GM12878 (cell line): ENCODE results near the gene TTC39B.

Experiments
- BACH1 ChIP-seq: fragments of 450-650 bp; IDR thresholded peaks from 2 replicates; pipeline ENCODE4 v1.6.1; 2017; ENCODE audit warnings: mild to moderate bottlenecking, borderline replicate concordance
- EP300 ChIP-seq, 2 experiments: fragments of 150-350 bp in 1 of 2; IDR thresholded peaks; 2 replicates each; pipeline ENCODE4 v1.6.1; 2011 to 2012; ENCODE audit warnings: low read depth in 2 of 2, low read length in 2 of 2, borderline replicate concordance in 1 of 2, improper control_type of control experiment in 1 of 2, inconsistent platforms in 1 of 2; ENCODE audit not compliant: control insufficient read depth in 1 of 2
- JUND ChIP-seq: IDR thresholded peaks from 2 replicates; pipeline ENCODE4 v1.6.1; 2012; ENCODE audit warnings: low read depth, mild to moderate bottlenecking, low read length, improper control_type of control experiment, moderate library complexity
- MYC ChIP-seq: IDR thresholded peaks from 2 replicates; pipeline ENCODE4 v1.6.1; 2011; ENCODE audit warnings: mild to moderate bottlenecking, low read length, moderate library complexity, inconsistent platforms; ENCODE audit not compliant: insufficient read depth, insufficient replicate concordance, insufficient read length, severe bottlenecking
- POLR2A ChIP-seq: IDR thresholded peaks from 2 replicates; pipeline ENCODE4 v1.6.1; 2011; ENCODE audit warnings: low read depth, mild to moderate bottlenecking, low read length
- POLR2AphosphoS5 ChIP-seq: IDR thresholded peaks from 2 replicates; pipeline ENCODE4 v1.6.1; 2011; ENCODE audit warnings: mild to moderate bottlenecking, low read length, inconsistent platforms
- SMC3 ChIP-seq: IDR thresholded peaks from 2 replicates; pipeline ENCODE4 v1.6.1; 2011; ENCODE audit warnings: low read length, improper control_type of control experiment, borderline replicate concordance
- STAT1 ChIP-seq: fragments of 450-650 bp; conservative IDR thresholded peaks from 2 replicates; pipeline ENCODE4 v1.6.1; 2014; ENCODE audit warnings: antibody characterized with exemption, mild to moderate bottlenecking
- TAF1 ChIP-seq: IDR thresholded peaks from 2 replicates; pipeline ENCODE4 v1.6.1; 2011; ENCODE audit warnings: mild to moderate bottlenecking, low read depth, low read length, borderline replicate concordance
- YY1 ChIP-seq: IDR thresholded peaks from 2 replicates; pipeline ENCODE4 v1.6.1; 2011; ENCODE audit warnings: low read depth, mild to moderate bottlenecking, low read length
- TF ChIP-seq, protein P1 (sequence below), 3 experiments: IDR thresholded peaks in 2 of 3; conservative IDR thresholded peaks in 1 of 3; 2 replicates each; pipeline ENCODE4 v1.5.1; 2011; ENCODE audit warnings: low read depth in 3 of 3, low read length in 3 of 3, mild to moderate bottlenecking in 3 of 3, control low read depth in 2 of 3, moderate library complexity in 2 of 3, inconsistent platforms in 1 of 3, mixed read lengths in 1 of 3; ENCODE audit not compliant: control insufficient read depth in 2 of 3, insufficient read depth in 1 of 3; ENCODE audit errors: extremely low read depth in 1 of 3
- TF ChIP-seq, protein P2 (sequence below): IDR thresholded peaks from 2 replicates; pipeline ENCODE4 v1.6.1; 2012; ENCODE audit warnings: low read length, inconsistent platforms
- TF ChIP-seq, protein P3 (sequence below): fragments of 450-650 bp; IDR thresholded peaks from 2 replicates; pipeline ENCODE4 v1.6.1; 2017; ENCODE audit warnings: mild to moderate bottlenecking
- TF ChIP-seq, protein P4 (sequence below): IDR thresholded peaks from 2 replicates; pipeline ENCODE4 v1.6.1; 2012; ENCODE audit warnings: mild to moderate bottlenecking, low read depth, low read length

DNA sequence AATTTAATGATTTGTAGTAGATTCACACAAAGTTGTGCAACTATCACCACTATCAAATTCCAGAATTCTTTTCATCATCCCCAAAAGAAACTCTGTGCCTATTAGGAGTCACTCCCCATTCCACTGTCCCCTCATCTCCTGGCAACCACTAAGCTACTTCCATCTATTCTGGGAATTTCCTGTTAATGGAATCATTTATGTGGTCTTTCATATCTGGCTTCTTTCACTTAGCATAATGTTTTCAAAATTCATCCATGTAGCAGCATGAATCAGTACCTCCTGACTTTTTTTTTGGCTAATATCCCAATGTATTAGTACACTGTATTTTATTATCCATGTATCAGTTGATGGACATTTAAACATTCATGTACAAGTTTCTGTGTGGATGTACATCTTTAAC lies 157.6 kb downstream of the TTC39B start:
- TF ChIP-seq, protein P1, sequence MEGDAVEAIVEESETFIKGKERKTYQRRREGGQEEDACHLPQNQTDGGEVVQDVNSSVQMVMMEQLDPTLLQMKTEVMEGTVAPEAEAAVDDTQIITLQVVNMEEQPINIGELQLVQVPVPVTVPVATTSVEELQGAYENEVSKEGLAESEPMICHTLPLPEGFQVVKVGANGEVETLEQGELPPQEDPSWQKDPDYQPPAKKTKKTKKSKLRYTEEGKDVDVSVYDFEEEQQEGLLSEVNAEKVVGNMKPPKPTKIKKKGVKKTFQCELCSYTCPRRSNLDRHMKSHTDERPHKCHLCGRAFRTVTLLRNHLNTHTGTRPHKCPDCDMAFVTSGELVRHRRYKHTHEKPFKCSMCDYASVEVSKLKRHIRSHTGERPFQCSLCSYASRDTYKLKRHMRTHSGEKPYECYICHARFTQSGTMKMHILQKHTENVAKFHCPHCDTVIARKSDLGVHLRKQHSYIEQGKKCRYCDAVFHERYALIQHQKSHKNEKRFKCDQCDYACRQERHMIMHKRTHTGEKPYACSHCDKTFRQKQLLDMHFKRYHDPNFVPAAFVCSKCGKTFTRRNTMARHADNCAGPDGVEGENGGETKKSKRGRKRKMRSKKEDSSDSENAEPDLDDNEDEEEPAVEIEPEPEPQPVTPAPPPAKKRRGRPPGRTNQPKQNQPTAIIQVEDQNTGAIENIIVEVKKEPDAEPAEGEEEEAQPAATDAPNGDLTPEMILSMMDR (IDR thresholded peaks at IDR 0.05 in 2 of 3, conservative IDR thresholded peaks at IDR 0.05 in 1 of 3; ENCODE audit: control insufficient read depth in 2 of 3, extremely low read depth in 1 of 3, insufficient read depth in 1 of 3, low read depth in 3 of 3, low read length in 3 of 3): no peak
- TF ChIP-seq POLR2A (no peak), POLR2AphosphoS5 (no peak), BACH1 (no peak), EP300 (IDR thresholded peaks at IDR 0.05; ENCODE audit: borderline replicate concordance in 1 of 2, control insufficient read depth in 1 of 2, low read depth in 2 of 2, low read length in 2 of 2) (no peak), SMC3 (no peak), JUND (no peak), STAT1 (no peak), TAF1 (no peak), YY1 (no peak), MYC (no peak)
- TF ChIP-seq, protein P2, sequence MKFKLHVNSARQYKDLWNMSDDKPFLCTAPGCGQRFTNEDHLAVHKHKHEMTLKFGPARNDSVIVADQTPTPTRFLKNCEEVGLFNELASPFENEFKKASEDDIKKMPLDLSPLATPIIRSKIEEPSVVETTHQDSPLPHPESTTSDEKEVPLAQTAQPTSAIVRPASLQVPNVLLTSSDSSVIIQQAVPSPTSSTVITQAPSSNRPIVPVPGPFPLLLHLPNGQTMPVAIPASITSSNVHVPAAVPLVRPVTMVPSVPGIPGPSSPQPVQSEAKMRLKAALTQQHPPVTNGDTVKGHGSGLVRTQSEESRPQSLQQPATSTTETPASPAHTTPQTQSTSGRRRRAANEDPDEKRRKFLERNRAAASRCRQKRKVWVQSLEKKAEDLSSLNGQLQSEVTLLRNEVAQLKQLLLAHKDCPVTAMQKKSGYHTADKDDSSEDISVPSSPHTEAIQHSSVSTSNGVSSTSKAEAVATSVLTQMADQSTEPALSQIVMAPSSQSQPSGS: no peak
- TF ChIP-seq, protein P3, sequence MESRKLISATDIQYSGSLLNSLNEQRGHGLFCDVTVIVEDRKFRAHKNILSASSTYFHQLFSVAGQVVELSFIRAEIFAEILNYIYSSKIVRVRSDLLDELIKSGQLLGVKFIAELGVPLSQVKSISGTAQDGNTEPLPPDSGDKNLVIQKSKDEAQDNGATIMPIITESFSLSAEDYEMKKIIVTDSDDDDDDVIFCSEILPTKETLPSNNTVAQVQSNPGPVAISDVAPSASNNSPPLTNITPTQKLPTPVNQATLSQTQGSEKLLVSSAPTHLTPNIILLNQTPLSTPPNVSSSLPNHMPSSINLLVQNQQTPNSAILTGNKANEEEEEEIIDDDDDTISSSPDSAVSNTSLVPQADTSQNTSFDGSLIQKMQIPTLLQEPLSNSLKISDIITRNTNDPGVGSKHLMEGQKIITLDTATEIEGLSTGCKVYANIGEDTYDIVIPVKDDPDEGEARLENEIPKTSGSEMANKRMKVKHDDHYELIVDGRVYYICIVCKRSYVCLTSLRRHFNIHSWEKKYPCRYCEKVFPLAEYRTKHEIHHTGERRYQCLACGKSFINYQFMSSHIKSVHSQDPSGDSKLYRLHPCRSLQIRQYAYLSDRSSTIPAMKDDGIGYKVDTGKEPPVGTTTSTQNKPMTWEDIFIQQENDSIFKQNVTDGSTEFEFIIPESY: no peak
- TF ChIP-seq, protein P4, sequence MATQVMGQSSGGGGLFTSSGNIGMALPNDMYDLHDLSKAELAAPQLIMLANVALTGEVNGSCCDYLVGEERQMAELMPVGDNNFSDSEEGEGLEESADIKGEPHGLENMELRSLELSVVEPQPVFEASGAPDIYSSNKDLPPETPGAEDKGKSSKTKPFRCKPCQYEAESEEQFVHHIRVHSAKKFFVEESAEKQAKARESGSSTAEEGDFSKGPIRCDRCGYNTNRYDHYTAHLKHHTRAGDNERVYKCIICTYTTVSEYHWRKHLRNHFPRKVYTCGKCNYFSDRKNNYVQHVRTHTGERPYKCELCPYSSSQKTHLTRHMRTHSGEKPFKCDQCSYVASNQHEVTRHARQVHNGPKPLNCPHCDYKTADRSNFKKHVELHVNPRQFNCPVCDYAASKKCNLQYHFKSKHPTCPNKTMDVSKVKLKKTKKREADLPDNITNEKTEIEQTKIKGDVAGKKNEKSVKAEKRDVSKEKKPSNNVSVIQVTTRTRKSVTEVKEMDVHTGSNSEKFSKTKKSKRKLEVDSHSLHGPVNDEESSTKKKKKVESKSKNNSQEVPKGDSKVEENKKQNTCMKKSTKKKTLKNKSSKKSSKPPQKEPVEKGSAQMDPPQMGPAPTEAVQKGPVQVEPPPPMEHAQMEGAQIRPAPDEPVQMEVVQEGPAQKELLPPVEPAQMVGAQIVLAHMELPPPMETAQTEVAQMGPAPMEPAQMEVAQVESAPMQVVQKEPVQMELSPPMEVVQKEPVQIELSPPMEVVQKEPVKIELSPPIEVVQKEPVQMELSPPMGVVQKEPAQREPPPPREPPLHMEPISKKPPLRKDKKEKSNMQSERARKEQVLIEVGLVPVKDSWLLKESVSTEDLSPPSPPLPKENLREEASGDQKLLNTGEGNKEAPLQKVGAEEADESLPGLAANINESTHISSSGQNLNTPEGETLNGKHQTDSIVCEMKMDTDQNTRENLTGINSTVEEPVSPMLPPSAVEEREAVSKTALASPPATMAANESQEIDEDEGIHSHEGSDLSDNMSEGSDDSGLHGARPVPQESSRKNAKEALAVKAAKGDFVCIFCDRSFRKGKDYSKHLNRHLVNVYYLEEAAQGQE: no peak
